CD4-positive, alpha-beta memory T cell (primary cell): ENCODE results near the gene PDE4D. TPM values are rescaled to one million over a fixed set of nuclear protein-coding genes. Genes with fewer than 3 reads are reported as not detected.
A peak's percentile ranks its signal among the peaks of the same experiment; 100 is the strongest.
"Not testable (repeated sequence)": the region's sequence is repeated elsewhere in the genome, so short reads cannot be mapped to it uniquely, and the experiment has no call there.

Experiments
- CTCF ChIA-PET: fragments of 350-600 bp; sonication (Branson Sonifier 250); formaldehyde crosslinking; loops from one replicate; lab custom pipeline; 2021; ENCODE audit warnings: inconsistent platforms; ENCODE audit not compliant: partially characterized antibody; lab: Charles Lee
- POLR2A ChIA-PET: fragments of 350-600 bp; sonication (Branson Sonifier 250); formaldehyde crosslinking; loops from one replicate; lab custom pipeline; 2021; ENCODE audit not compliant: partially characterized antibody; lab: Charles Lee
- DNase-seq, 5 donors: peaks; one replicate each; pipeline versions ENCODE4 v3.0.0 to v3.0.0-alpha.2; 2020 to 2022; ENCODE audit warnings: mixed read lengths in 1 of 5
- H3K27ac ChIP-seq: one replicate; pipeline ENCODE4 v1.7.0; 2013; ENCODE audit warnings: low read depth, low read length
- H3K27me3 ChIP-seq: 2 replicates; pipeline ENCODE4 v1.7.0; 2013; ENCODE audit warnings: mild to moderate bottlenecking, low read length, moderate library complexity; ENCODE audit not compliant: insufficient read depth
- H3K36me3 ChIP-seq: 2 replicates; pipeline ENCODE4 v1.7.0; 2013; ENCODE audit warnings: mild to moderate bottlenecking, low read length, moderate library complexity; ENCODE audit not compliant: insufficient read depth
- H3K4me1 ChIP-seq: 2 replicates; pipeline ENCODE4 v1.7.0; 2013; ENCODE audit warnings: mild to moderate bottlenecking, low read length, moderate library complexity; ENCODE audit not compliant: insufficient read depth
- H3K4me3 ChIP-seq, 2 donors: one replicate each; pipeline ENCODE4 v1.7.0; 2013; ENCODE audit warnings: low read length in 2 of 2, mild to moderate bottlenecking in 1 of 2
- H3K9me3 ChIP-seq, 2 donors: one replicate each; pipeline ENCODE4 v1.7.0; 2013; ENCODE audit warnings: low read length in 2 of 2, control low read depth in 1 of 2; ENCODE audit not compliant: control insufficient read depth in 1 of 2
- H3K27ac Mint-ChIP-seq, 7 donors: one replicate each; pipeline ENCODE4 v1.8.0; 2020 to 2021; ENCODE audit warnings: mixed read lengths in 7 of 7, mild to moderate bottlenecking in 6 of 7, inconsistent platforms in 3 of 7, moderate library complexity in 3 of 7
- H3K27me3 Mint-ChIP-seq, 2 donors: one replicate each; pipeline ENCODE4 v1.8.0; 2020 to 2021; ENCODE audit warnings: mixed read lengths in 2 of 2
- H3K36me3 Mint-ChIP-seq, 2 donors: one replicate each; pipeline ENCODE4 v1.8.0; 2020 to 2021; ENCODE audit warnings: mixed read lengths in 2 of 2, inconsistent platforms in 1 of 2, mild to moderate bottlenecking in 1 of 2
- H3K4me1 Mint-ChIP-seq, 4 donors: one replicate each; pipeline ENCODE4 v1.8.0; 2020 to 2021; ENCODE audit warnings: mixed read lengths in 4 of 4, mild to moderate bottlenecking in 1 of 4
- H3K4me3 Mint-ChIP-seq, 8 donors: one replicate each; pipeline ENCODE4 v1.8.0; 2020 to 2021; ENCODE audit warnings: mixed read lengths in 8 of 8, mild to moderate bottlenecking in 7 of 8, moderate library complexity in 6 of 8, inconsistent platforms in 3 of 8
- H3K9me3 Mint-ChIP-seq, 8 donors: one replicate each; pipeline ENCODE4 v1.8.0; 2020 to 2021; ENCODE audit warnings: mixed read lengths in 8 of 8, mild to moderate bottlenecking in 5 of 8, inconsistent platforms in 3 of 8, moderate library complexity in 1 of 8
- intact Hi-C: fragments of 100-400 bp; cut with micrococcal nuclease; formaldehyde crosslinking; loops from one replicate; pipeline ENCODE4 v1.15.1; 2023
- polyA plus RNA-seq, 2 donors: library from polyadenylated mRNA; unstranded; fragments of 300-500 nt; fragmentation: Illumina TruSeq; gene quantifications; one replicate each; pipeline ENCODE4 v1.2.3, GENCODE V29; 2021
- total RNA-seq, 2 experiments: library from RNA; stranded (reverse); gene quantifications; one replicate each; pipeline ENCODE4 v1.2.3, GENCODE V29; 2021

PDE4D gene
- total and polyA plus RNA-seq, 4 experiments from 2014 or later = 12.3 to 49.7 (median 30.3) TPM

DNA sequence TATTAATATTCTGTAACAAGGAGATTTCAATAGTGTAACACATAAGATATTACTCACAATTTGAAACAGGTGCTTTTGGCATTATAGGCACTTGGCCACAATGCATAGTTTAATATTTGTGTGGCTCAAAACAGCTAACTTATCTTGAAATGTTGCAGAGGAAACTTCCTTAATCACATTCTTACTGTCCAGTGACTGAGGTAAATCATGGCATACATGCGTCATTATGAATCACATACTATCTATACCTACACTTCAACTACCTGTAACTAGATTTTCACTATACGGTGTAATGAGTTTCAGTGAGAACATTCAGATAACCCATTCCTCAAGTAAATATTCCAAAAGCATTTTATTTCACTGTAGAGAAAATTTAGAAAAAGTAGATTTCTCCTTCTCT lies 218.8 kb downstream of the PDE4D start:
- no peaks in the 10 kb centered on the region for H3K9me3 Mint-ChIP-seq
- Histone ChIP-seq H3K9me3 (no peaks in the 10 kb centered on the region), H3K27ac (no peak overlapping the region), H3K4me3 (no peak overlapping the region), H3K4me1 (no peaks in the 10 kb centered on the region), H3K27me3 (no peaks in the 10 kb centered on the region), H3K36me3 (no peaks in the 10 kb centered on the region)
- ChIA-PET POLR2A (no interaction called here), CTCF (interaction anchor here (0.6 kb wide), 1 partner anchor 28 kb away, joined by 5 read pairs; no protein-coding TSS in a partner anchor)
- H3K4me1 Mint-ChIP-seq = peaks cover 0 to 2% (median under 1%) of the 10 kb centered on the region in 4 donors
- intact Hi-C loops = loop anchor here (5.0 kb wide), 2 partner anchors 128 to 787 kb away; no protein-coding TSS in a partner anchor
- H3K27ac Mint-ChIP-seq = no peak overlapping the region
- H3K4me3 Mint-ChIP-seq = no peak overlapping the region
- peaks cover 0 to 2% of the 10 kb centered on the region in 2 donors for H3K27me3 Mint-ChIP-seq
- DNase-seq = no peak
- H3K36me3 Mint-ChIP-seq = no peaks in the 10 kb centered on the region

DNA sequence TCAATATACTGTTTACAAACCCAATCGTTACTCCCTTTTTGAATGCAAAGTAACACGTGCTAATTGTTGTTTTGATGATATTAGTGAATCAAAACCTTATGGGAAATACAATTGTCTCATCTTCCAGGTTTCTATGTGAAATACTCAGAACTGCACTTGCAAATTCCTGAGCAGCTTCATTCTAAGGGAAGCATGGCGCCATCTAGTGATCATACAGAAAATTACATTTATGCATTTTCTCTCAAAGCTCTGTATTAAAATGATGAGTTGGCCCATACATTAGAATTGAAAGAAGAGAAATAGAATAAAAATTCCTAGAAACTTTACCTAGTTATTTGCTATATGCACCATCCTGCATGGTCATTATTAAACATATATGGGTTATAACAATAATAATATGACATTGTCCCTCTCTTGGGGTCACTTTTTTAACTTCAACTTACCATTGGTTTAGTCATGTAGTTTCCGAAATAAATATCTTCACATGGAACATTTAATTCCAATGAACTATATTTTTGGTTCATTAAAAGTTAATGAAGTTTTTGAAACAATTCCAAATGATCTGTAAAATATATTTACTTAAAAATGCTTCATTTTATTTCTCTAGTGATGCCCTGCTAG lies 220.0 kb downstream of the PDE4D start:
- H3K4me1 ChIP-seq = no peaks in the 10 kb centered on the region
- intact Hi-C loops = loop anchor here (1.0 to 5.0 kb wide), 3 partner anchors 129 to 786 kb away; no protein-coding TSS in a partner anchor
- H3K27ac ChIP-seq = no peak overlapping the region
- peaks cover 0 to 3% of the 10 kb centered on the region in 2 donors for H3K27me3 Mint-ChIP-seq
- no peaks in the 10 kb centered on the region for H3K9me3 Mint-ChIP-seq
- H3K36me3 ChIP-seq = no peaks in the 10 kb centered on the region
- H3K27me3 ChIP-seq = no peaks in the 10 kb centered on the region
- H3K4me3 ChIP-seq = no peak overlapping the region
- H3K4me1 Mint-ChIP-seq = peaks cover 0 to 2% (median under 1%) of the 10 kb centered on the region in 4 donors
- H3K36me3 Mint-ChIP-seq = no peaks in the 10 kb centered on the region
- ChIA-PET POLR2A (no interaction called here), CTCF (interaction anchor here (1.3 to 2.2 kb wide), 9 partner anchors 9 to 485 kb away, joined by 3 to 26 read pairs (median 5); no protein-coding TSS in a partner anchor)
- no peak overlapping the region for H3K27ac Mint-ChIP-seq
- peak in 4 of 5 donors; percentile 10 to 34 (median 21) for DNase-seq
- H3K4me3 Mint-ChIP-seq = no peak overlapping the region
- no peaks in the 10 kb centered on the region for H3K9me3 ChIP-seq

DNA sequence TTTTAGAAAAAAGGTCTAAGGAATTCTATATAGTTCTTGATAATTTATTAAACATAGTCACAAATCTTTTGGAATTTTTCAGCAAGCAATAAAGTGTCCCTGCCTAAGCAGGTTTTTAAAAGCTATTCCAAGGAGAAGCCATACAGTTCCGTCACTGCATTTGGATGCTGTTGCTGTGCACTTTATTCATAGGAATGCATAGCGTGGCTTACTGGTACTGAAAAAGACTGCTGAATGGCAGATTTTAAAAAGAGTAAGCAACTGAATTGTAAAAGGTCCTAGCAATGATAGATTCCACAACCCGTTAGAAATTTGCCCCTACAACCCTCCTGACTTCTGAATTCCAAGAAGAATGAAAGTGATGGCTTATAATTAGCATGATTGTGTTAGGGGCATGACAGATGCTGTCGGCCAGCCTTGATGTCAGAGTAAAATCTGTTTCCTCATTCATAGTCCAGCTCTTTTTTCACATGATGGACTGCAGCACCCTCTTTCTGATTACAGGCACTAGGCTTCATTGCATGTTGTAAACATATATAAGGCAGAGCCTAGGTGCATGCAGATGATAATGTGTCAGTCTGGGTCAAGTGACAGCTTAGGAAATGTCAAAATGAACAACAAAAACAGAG lies 227.0 kb downstream of the PDE4D start:
- Mint-ChIP-seq H3K4me1 (peaks cover 0 to 7% (median 3%) of the 10 kb centered on the region in 4 donors), H3K27ac (no peak overlapping the region), H3K9me3 (no peaks in the 10 kb centered on the region), H3K36me3 (no peaks in the 10 kb centered on the region), H3K4me3 (no peak overlapping the region), H3K27me3 (peaks cover 2 to 3% of the 10 kb centered on the region in 2 donors)
- Histone ChIP-seq H3K9me3 (no peaks in the 10 kb centered on the region), H3K4me3 (no peak overlapping the region), H3K27ac (no peak overlapping the region), H3K36me3 (no peaks in the 10 kb centered on the region), H3K27me3 (no peaks in the 10 kb centered on the region), H3K4me1 (no peaks in the 10 kb centered on the region)
- POLR2A ChIA-PET = no interaction called here
- intact Hi-C loops = no loop called here
- CTCF ChIA-PET = no interaction called here
- DNase-seq = no peak

DNA sequence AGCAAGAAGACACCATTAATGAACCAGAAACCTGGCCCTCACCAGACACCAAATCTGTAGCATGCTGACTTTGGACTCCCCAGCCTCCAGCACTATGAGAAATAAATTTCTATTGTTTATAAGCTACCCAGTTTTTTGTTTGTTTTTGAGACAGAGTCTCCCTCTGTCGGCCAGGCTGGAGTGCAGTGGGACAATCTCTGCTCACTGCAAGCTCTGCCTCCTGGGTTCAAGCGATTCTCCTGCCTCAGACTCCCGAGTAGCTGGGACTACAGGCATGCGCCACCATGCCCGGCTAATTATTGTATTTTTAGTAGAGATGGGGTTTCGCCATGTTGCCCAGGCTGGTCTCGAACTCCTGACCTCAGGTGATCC lies 227.7 kb downstream of the PDE4D start:
- H3K4me3 ChIP-seq, H3K27me3 Mint-ChIP-seq, H3K36me3 Mint-ChIP-seq, H3K4me1 Mint-ChIP-seq, H3K9me3 ChIP-seq, H3K4me3 Mint-ChIP-seq, DNase-seq, intact Hi-C loops, H3K27ac ChIP-seq, H3K36me3 ChIP-seq, H3K27me3 ChIP-seq, H3K27ac Mint-ChIP-seq, H3K4me1 ChIP-seq, CTCF ChIA-PET, POLR2A ChIA-PET, H3K9me3 Mint-ChIP-seq: not testable (repeated sequence)

DNA sequence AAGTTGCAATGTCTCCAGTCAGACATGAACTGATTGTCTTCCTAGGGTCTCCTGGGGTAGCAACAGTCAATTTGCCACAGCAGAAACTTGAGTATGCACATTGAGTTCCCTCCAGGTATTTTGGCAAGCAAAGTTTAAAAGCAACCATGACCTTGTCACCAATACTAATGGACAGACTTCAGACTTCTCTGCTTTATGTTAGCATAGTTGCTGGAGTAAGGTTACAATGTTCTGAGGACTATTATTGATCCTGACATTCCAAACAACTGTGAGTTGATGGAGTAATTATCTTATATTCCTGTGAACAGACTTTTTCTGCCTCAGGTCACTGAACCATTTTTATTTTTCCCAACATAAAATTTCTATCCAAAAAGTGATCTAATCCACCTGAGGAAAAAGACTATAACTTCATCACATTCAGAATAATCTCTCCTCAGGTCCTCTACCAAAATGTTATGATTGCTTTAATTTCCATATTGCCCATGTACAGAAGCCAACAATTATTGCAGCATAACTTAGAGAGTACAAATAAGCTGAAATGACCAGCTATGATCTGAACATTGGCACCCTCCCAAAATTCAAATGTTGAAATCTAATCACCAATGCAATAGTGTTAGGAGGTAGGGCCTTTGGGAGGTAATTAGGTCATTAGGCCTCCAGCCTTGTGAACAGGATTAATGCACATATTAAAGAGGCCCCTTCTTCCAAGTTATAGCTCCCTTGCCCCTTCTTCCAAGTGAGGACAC lies 228.3 kb downstream of the PDE4D start:
- no peak overlapping the region for H3K4me3 Mint-ChIP-seq
- no peaks in the 10 kb centered on the region for H3K9me3 Mint-ChIP-seq
- Histone ChIP-seq H3K9me3 (no peaks in the 10 kb centered on the region), H3K4me3 (no peak overlapping the region), H3K4me1 (no peaks in the 10 kb centered on the region), H3K27ac (no peak overlapping the region), H3K36me3 (no peaks in the 10 kb centered on the region), H3K27me3 (no peaks in the 10 kb centered on the region)
- H3K27ac Mint-ChIP-seq = no peak overlapping the region
- CTCF ChIA-PET = no interaction called here
- intact Hi-C loops = no loop called here
- H3K4me1 Mint-ChIP-seq = peaks cover 0 to 7% (median 3%) of the 10 kb centered on the region in 4 donors
- peaks cover 2 to 3% of the 10 kb centered on the region in 2 donors for H3K27me3 Mint-ChIP-seq
- POLR2A ChIA-PET = no interaction called here
- H3K36me3 Mint-ChIP-seq = no peaks in the 10 kb centered on the region
- DNase-seq = no peak

DNA sequence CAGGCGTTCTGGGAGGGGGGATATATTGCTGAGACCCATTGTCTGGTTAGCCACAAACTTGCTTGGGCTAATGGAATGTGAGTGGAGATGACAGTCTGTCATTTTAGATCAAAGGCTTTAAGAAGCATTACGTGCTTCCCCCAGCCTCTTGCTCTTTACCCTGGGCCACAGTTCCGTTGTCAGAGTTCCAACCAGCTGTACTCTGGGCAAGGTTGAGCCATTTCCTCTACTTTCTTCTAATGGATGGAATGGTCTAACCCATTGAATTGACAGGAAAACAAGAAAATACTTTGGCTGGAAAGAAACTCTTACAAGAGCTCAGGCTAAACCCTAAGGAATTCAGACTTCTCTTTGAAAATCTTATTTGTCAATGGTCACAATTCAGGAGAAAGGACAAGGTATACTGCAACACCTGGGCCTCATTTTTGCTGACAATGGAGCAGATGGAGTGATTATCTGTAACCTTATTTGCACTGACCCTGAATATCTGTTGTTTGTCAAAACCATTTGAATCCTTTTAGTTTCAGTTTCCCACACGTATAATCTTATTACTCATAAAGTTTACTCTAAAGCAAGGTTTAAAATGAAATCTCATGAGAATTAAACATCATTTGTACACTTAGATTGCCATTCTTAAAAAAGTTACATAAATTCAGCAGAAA lies 231.4 kb downstream of the PDE4D start:
- H3K27ac ChIP-seq = no peak overlapping the region
- Mint-ChIP-seq H3K27ac (peak overlapping the region in 1 of 7 donors; percentile 46), H3K4me1 (peaks cover 0 to 7% (median 3%) of the 10 kb centered on the region in 4 donors), H3K9me3 (no peaks in the 10 kb centered on the region), H3K27me3 (no peaks in the 10 kb centered on the region), H3K4me3 (peak overlapping the region in 2 of 8 donors; percentile 0 to 18), H3K36me3 (no peaks in the 10 kb centered on the region)
- no peaks in the 10 kb centered on the region for H3K36me3 ChIP-seq
- intact Hi-C loops = no loop called here
- no peaks in the 10 kb centered on the region for H3K27me3 ChIP-seq
- CTCF ChIA-PET = interaction anchor here (3.9 kb wide), 1 partner anchor 11 kb away, joined by 26 read pairs; no protein-coding TSS in a partner anchor
- no peaks in the 10 kb centered on the region for H3K9me3 ChIP-seq
- DNase-seq = no peak
- POLR2A ChIA-PET = no interaction called here
- no peaks in the 10 kb centered on the region for H3K4me1 ChIP-seq
- no peak overlapping the region for H3K4me3 ChIP-seq

DNA sequence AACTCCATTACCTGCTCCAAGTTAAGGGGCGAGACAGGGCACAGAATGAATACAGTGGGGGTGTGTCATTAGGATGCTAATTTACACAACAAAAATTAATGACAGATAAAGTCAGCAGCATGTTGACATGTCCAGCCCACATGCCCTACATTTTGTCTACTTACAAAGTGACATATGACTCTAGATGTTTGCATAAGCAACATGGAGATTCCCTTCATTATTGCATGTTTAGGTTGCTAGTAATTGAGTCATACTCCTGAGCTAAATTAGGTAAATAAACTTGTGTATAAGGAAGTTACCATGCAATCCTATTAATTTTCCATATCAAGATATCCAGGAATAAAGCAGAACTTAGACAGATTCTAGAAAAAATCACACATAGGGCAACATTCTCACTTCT lies 232.2 kb downstream of the PDE4D start:
- Histone ChIP-seq H3K4me1 (no peaks in the 10 kb centered on the region), H3K4me3 (no peak overlapping the region), H3K9me3 (no peaks in the 10 kb centered on the region), H3K27ac (no peak overlapping the region), H3K36me3 (no peaks in the 10 kb centered on the region), H3K27me3 (no peaks in the 10 kb centered on the region)
- DNase-seq = no peak
- Mint-ChIP-seq H3K9me3 (no peaks in the 10 kb centered on the region), H3K4me3 (no peak overlapping the region), H3K27me3 (no peaks in the 10 kb centered on the region), H3K27ac (no peak overlapping the region), H3K4me1 (peaks cover 0 to 7% (median 3%) of the 10 kb centered on the region in 4 donors), H3K36me3 (no peaks in the 10 kb centered on the region)
- CTCF ChIA-PET = interaction anchor here (3.9 kb wide), 1 partner anchor 12 kb away, joined by 26 read pairs; no protein-coding TSS in a partner anchor
- intact Hi-C loops = no loop called here
- POLR2A ChIA-PET = no interaction called here
